Transverse colon (tissue), 4 donors: Measurements from ENCODE around the gene OXCT1.

Experiments used
- CTCF ChIP-seq, 5 experiments: fragments of 200-600 bp in 3 of 5; fragments of 450-650 bp in 2 of 5; sonication (generic) in 3 of 5; IDR thresholded peaks; 1 replicate in 2 of 5; 2 replicates in 3 of 5; pipeline ENCODE4 v1.5.1; 2016 to 2017; ENCODE audit warnings: antibody characterized with exemption in 5 of 5, inconsistent platforms in 3 of 5, mild to moderate bottlenecking in 2 of 5, moderate library complexity in 1 of 5
- EP300 ChIP-seq: sonication (generic); formaldehyde crosslinking; IDR thresholded peaks from one replicate; pipeline ENCODE4 v1.6.1; 2017; ENCODE audit warnings: antibody characterized with exemption, low read depth
- POLR2A ChIP-seq: fragments of 450-650 bp; IDR thresholded peaks from one replicate; pipeline ENCODE4 v1.6.1; 2016; ENCODE audit warnings: antibody characterized with exemption, mild to moderate bottlenecking, moderate library complexity
- POLR2AphosphoS5 ChIP-seq, 3 donors: sonication (generic); formaldehyde crosslinking; IDR thresholded peaks; one replicate each; pipeline ENCODE4 v1.6.1; 2016; ENCODE audit warnings: antibody characterized with exemption in 3 of 3

DNA sequence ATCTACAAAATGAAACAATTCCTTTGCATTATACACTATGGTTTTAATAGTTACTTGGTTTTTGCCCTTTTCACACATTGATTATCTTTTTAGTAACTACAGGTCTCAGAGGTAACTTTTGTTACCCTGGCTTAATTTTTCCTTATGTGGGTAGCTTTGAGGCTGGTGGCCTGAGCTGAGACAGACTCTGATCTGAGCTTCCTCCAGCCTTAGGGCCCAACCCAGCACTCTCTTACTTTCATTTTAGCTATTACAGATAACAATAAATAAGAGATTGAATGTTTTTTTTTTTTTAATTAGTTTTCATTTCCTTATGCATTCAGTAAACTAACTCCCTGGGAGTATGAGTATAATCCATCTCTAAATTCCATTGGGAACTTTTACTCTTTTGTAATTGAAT lies 15.1 kb upstream of the OXCT1 start:
- TF ChIP-seq POLR2A (no peak), CTCF (IDR thresholded peaks at IDR 0.05) (no peak), EP300 (no peak), POLR2AphosphoS5 (IDR thresholded peaks at IDR 0.05) (no peak)
